ENCODE measurements around the gene CDKN2AIP.

DNA sequence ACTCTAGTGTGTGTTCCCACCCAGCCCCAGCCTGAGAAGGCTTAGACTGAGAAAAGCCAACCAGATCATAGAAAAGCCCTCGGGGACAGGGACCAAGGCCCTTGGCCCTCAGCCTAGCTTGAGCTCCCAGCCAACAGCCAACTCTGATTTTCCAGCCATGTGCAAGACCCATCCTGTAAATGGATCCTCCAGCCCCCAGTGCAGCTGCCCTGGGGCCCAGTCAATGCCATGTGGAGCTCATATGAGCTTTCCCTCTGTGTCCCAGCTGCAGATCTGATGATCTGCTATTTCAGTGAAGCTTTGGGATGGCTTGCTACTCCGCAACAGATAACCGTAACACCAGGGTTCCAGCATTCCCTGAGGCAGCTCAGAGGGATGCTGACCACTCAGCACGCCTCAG lies 40.5 kb upstream of the CDKN2AIP start:
- no peak for TF ChIP-seq TAF1 (conservative IDR thresholded peaks at IDR 0.05)
- TF ChIP-seq, protein P1, sequence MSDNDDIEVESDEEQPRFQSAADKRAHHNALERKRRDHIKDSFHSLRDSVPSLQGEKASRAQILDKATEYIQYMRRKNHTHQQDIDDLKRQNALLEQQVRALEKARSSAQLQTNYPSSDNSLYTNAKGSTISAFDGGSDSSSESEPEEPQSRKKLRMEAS (IDR thresholded peaks at IDR 0.05) = no peak
- TF ChIP-seq, protein P2, sequence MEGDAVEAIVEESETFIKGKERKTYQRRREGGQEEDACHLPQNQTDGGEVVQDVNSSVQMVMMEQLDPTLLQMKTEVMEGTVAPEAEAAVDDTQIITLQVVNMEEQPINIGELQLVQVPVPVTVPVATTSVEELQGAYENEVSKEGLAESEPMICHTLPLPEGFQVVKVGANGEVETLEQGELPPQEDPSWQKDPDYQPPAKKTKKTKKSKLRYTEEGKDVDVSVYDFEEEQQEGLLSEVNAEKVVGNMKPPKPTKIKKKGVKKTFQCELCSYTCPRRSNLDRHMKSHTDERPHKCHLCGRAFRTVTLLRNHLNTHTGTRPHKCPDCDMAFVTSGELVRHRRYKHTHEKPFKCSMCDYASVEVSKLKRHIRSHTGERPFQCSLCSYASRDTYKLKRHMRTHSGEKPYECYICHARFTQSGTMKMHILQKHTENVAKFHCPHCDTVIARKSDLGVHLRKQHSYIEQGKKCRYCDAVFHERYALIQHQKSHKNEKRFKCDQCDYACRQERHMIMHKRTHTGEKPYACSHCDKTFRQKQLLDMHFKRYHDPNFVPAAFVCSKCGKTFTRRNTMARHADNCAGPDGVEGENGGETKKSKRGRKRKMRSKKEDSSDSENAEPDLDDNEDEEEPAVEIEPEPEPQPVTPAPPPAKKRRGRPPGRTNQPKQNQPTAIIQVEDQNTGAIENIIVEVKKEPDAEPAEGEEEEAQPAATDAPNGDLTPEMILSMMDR (IDR thresholded peaks at IDR 0.05; ENCODE audit: low read depth, low read length, missing input control) = no peak
- no peak for TF ChIP-seq JUND (IDR thresholded peaks at IDR 0.05)
